SK-N-MC (cell line): ENCODE results near the gene FGF14.

Source experiments
- EZH2 ChIP-seq: fragments of 200-600 bp; sonication (generic); IDR thresholded peaks from one replicate; pipeline ENCODE4 v1.6.1; 2017; ENCODE audit warnings: antibody characterized with exemption
- POLR2AphosphoS5 ChIP-seq: IDR thresholded peaks from 2 replicates; pipeline ENCODE4 v1.6.1; 2012; ENCODE audit warnings: mild to moderate bottlenecking, low read depth, low read length, borderline replicate concordance

DNA sequence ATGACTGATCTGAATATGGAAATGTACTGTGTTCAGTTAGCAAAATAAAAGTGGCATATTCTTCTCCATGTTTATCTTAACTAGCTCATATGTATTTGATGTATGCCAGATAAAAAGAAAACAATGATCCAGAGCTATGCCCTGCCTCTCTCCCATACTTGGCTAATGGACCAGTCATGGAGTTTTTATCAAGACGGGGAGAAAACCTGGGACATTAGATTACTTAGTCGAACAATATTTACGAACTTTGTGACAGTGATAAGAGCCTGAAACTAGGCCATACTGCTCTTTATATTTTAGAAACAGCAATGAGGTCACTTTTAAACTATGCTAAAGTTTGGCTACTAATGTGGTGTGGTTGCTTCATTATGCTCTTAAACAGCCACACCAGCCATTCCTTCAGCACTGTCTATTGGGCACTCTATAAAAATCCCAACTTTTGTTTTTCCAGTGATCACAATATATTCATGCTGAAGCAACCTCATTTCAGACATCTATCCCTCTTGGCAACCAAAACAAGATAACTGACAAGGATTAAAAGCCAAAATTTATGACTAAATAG, 265.0 kb downstream of the FGF14 start:
- TF ChIP-seq POLR2AphosphoS5 (no peak), EZH2 (no peak)
